Endothelial cell of umbilical vein (primary cell): Measurements from ENCODE around the gene ALPK1. TPM values are rescaled to one million over a fixed set of nuclear protein-coding genes. Genes with fewer than 3 reads are reported as not detected.

Experiments used
- BruUV-seq: library from RNA; stranded (reverse); fragments of 400-500 nt; replicated peaks from 2 replicates; lab custom pipeline; 2021; lab: Mats Ljungman, UMichigan
- CTCF ChIA-PET: fragments of 300-600, 350-600 bp; sonication (Branson Sonifier 250); formaldehyde crosslinking; loops from one replicate; lab custom pipeline; 2021; ENCODE audit warnings: antibody characterized with exemption, inconsistent platforms; lab: Charles Lee
- POLR2A ChIA-PET: fragments of 300-600, 350-600 bp; sonication (Branson Sonifier 250); formaldehyde crosslinking; loops from one replicate; lab custom pipeline; 2021; ENCODE audit warnings: antibody characterized with exemption, inconsistent platforms; lab: Charles Lee
- DNase-seq: peaks from one replicate; pipeline ENCODE4 v3.0.0-alpha.2; 2011; ENCODE audit warnings: low read depth, low spot score
- FAIRE-seq: peaks from 2 replicates; lab custom pipeline; 2011; peaks lifted over from hg19 to GRCh38; lab: Jason Lieb, UNC
- H2AFZ ChIP-seq: 2 replicates; pipeline ENCODE4 v1.6.0; 2012; ENCODE audit warnings: low read depth, low read length, control low read depth, inconsistent platforms
- H3K27ac ChIP-seq: 2 replicates; pipeline ENCODE4 v1.5.1; 2011; ENCODE audit warnings: low read depth, mild to moderate bottlenecking, control low read depth, low read length, moderate library complexity; ENCODE audit not compliant: insufficient read depth
- H3K27me3 ChIP-seq, 2 experiments: 2 replicates each; pipeline versions ENCODE4 v1.6.0 to v1.6.1; 2011; ENCODE audit warnings: low read length in 2 of 2, mixed read lengths in 1 of 2; ENCODE audit not compliant: control insufficient read depth in 2 of 2, insufficient read depth in 2 of 2
- H3K36me3 ChIP-seq, 2 experiments: 2 replicates in 1 of 2; 3 replicates in 1 of 2; pipeline ENCODE4 v1.5.1; 2011; ENCODE audit warnings: low read length in 2 of 2, mild to moderate bottlenecking in 1 of 2, moderate library complexity in 1 of 2; ENCODE audit not compliant: control insufficient read depth in 2 of 2, insufficient read depth in 2 of 2; ENCODE audit errors: extremely low read depth in 1 of 2
- H3K4me1 ChIP-seq: 3 replicates; pipeline ENCODE4 v1.5.1; 2011; ENCODE audit warnings: mild to moderate bottlenecking, low read length; ENCODE audit not compliant: control insufficient read depth, insufficient read depth; ENCODE audit errors: extremely low read depth
- H3K4me2 ChIP-seq: 2 replicates; pipeline ENCODE4 v1.6.1; 2011; ENCODE audit warnings: low read length, control low read depth, mixed read lengths; ENCODE audit not compliant: insufficient read depth
- H3K4me3 ChIP-seq, 3 experiments: fragments of 200-600 bp in 1 of 3; sonication (generic), shearing (Covaris generic) in 1 of 3; replicated peaks in 1 of 3; 2 replicates each; pipeline ENCODE4 v1.5.1; 2011 to 2016; ENCODE audit warnings: control low read depth in 3 of 3, low read length in 3 of 3, mild to moderate bottlenecking in 2 of 3, inconsistent platforms in 1 of 3, low read depth in 1 of 3, moderate library complexity in 1 of 3; ENCODE audit not compliant: insufficient read depth in 1 of 3
- H3K79me2 ChIP-seq: 2 replicates; pipeline ENCODE4 v1.6.0; 2012; ENCODE audit warnings: low read length, inconsistent platforms; ENCODE audit not compliant: control insufficient read depth, insufficient read depth
- H3K9ac ChIP-seq: replicated peaks from 2 replicates; pipeline ENCODE3; 2011; ENCODE audit warnings: low read length, control low read depth; ENCODE audit not compliant: insufficient read depth; ENCODE audit errors: extremely low read depth
- H3K9me1 ChIP-seq: replicated peaks from 3 replicates; pipeline ENCODE4 v1.6.0; 2011; ENCODE audit warnings: mild to moderate bottlenecking, low read length; ENCODE audit not compliant: control insufficient read depth, insufficient read depth; ENCODE audit errors: extremely low read depth
- H3K9me3 ChIP-seq: replicated peaks from 2 replicates; pipeline ENCODE4 v1.5.1; 2012; ENCODE audit warnings: low read length, inconsistent platforms; ENCODE audit not compliant: control insufficient read depth, insufficient read depth
- H4K20me1 ChIP-seq: replicated peaks from 2 replicates; pipeline ENCODE3; 2011; ENCODE audit warnings: mild to moderate bottlenecking, low read length; ENCODE audit not compliant: control insufficient read depth, insufficient read depth; ENCODE audit errors: extremely low read depth
- EZH2 ChIP-seq: IDR thresholded peaks from 2 replicates; pipeline ENCODE4 v1.6.1; 2012; ENCODE audit warnings: borderline replicate concordance, low read depth, mild to moderate bottlenecking, moderate library complexity, low read length, inconsistent platforms; ENCODE audit not compliant: severe bottlenecking
- FOS ChIP-seq: IDR thresholded peaks from 2 replicates; pipeline ENCODE4 v1.6.1; 2011; ENCODE audit warnings: mild to moderate bottlenecking, low read length, moderate library complexity, borderline replicate concordance; ENCODE audit not compliant: insufficient read depth
- MYC ChIP-seq: IDR thresholded peaks from one replicate; pipeline ENCODE4 v1.6.1; 2011; ENCODE audit warnings: mild to moderate bottlenecking, low read depth, low read length
- POLR2A ChIP-seq: IDR thresholded peaks from 2 replicates; pipeline ENCODE4 v1.6.1; 2012; ENCODE audit warnings: low read depth, mild to moderate bottlenecking, control low read depth, low read length
- POLR2AphosphoS5 ChIP-seq: IDR thresholded peaks from 2 replicates; pipeline ENCODE4 v1.6.1; 2012; ENCODE audit warnings: low read depth, mild to moderate bottlenecking, control low read depth, low read length, moderate library complexity; ENCODE audit not compliant: insufficient read depth
- dilution Hi-C: fragments of 300-500 bp; cut with MboI; formaldehyde crosslinking; loops from one replicate; pipeline ENCODE4 v1.15.0; 2019; ENCODE audit warnings: low sequenced_read_pairs; ENCODE audit not compliant: extremely low pct_ligation_motif_present
- intact Hi-C: fragments of 100-400 bp; cut with micrococcal nuclease; formaldehyde crosslinking; loops from one replicate; pipeline ENCODE4 v1.10.0; 2022
- polyA plus RNA-seq, 4 experiments: library from polyadenylated mRNA; depleted of rRNA in 3 of 4; stranded (reverse) in 3 of 4; unstranded in 1 of 4; fragments of >200 nt; gene quantifications; 2 replicates each; pipeline versions ENCODE4 v1.2.1 to v1.2.3, GENCODE V29; 2011 to 2012; ENCODE audit warnings: missing spikeins in 1 of 4
- total RNA-seq: library from RNA; stranded (reverse); gene quantifications from 2 replicates; pipeline ENCODE4 v1.2.3, GENCODE V29; 2021

The ALPK1 gene
- total and polyA plus RNA-seq, 2 donors (not counting 3 experiments of a cell fraction or from before 2014, with no cell fraction given), result 1.4 to 5.5 TPM

GRCh38 chr4:112361181-112361791 lies 64.1 kb downstream of the ALPK1 start:
- Histone ChIP-seq H3K9me1 (no peaks in the 10 kb centered on the region), H3K27me3 (no peaks in the 10 kb centered on the region), H4K20me1 (no peaks in the 10 kb centered on the region), H2AFZ (no peak overlapping the region), H3K36me3 (no peaks in the 10 kb centered on the region), H3K4me1 (no peaks in the 10 kb centered on the region), H3K9ac (no peak overlapping the region), H3K4me2 (no peak overlapping the region), H3K9me3 (no peaks in the 10 kb centered on the region), H3K27ac (no peak overlapping the region), H3K79me2 (no peaks in the 10 kb centered on the region), H3K4me3 (no peak overlapping the region)
- FAIRE-seq, result no peak
- ChIA-PET CTCF (no interaction called here), POLR2A (no interaction called here)
- BruUV-seq, result no TSS peak
- no peak for TF ChIP-seq POLR2A
- TF ChIP-seq EZH2, result no peak
- TF ChIP-seq MYC, result no peak
- TF ChIP-seq POLR2AphosphoS5, result no peak
- DNase-seq, result no peak
- dilution Hi-C loops, result no loop called here
- intact Hi-C loops, result no loop called here

DNA sequence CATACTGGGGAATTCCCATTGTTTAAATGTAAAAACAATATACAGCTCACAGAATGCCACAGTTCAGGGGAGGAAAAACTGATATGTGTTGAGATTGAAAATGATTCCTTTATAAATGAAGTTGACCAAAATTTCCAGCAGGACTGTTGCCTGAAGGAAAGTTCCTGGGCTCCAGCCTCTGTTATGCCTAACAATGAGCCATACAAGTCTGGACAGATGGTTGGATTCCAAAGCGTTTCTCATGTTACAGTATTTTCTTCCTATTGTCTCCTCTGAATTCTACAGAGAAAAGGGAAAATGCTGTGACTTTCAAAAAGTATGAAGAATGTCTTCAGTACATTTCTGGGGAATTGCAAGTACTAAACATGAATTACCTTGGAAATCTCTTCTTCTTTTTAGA lies 73.3 kb downstream of the ALPK1 start:
- no peaks in the 10 kb centered on the region for H3K9me1 ChIP-seq
- dilution Hi-C loops, result no loop called here
- FAIRE-seq (no peak), DNase-seq (no peak)
- no peak overlapping the region for H2AFZ ChIP-seq
- no peak overlapping the region for H3K27ac ChIP-seq
- intact Hi-C loops, result no loop called here
- ChIA-PET CTCF (no interaction called here), POLR2A (no interaction called here)
- H3K27me3 ChIP-seq, result no peaks in the 10 kb centered on the region
- no peaks in the 10 kb centered on the region for H3K36me3 ChIP-seq
- no peaks in the 10 kb centered on the region for H3K79me2 ChIP-seq
- no peak overlapping the region for H3K9ac ChIP-seq
- no peaks in the 10 kb centered on the region for H3K4me1 ChIP-seq
- H3K9me3 ChIP-seq, result no peaks in the 10 kb centered on the region
- H3K4me3 ChIP-seq, result no peak overlapping the region
- BruUV-seq, result no TSS peak
- H3K4me2 ChIP-seq, result no peak overlapping the region
- TF ChIP-seq FOS (no peak), EZH2 (no peak), MYC (no peak)
- no peaks in the 10 kb centered on the region for H4K20me1 ChIP-seq
